ENCODE results near the gene CRYAB.

CRYAB gene, protein sequence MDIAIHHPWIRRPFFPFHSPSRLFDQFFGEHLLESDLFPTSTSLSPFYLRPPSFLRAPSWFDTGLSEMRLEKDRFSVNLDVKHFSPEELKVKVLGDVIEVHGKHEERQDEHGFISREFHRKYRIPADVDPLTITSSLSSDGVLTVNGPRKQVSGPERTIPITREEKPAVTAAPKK

DNA sequence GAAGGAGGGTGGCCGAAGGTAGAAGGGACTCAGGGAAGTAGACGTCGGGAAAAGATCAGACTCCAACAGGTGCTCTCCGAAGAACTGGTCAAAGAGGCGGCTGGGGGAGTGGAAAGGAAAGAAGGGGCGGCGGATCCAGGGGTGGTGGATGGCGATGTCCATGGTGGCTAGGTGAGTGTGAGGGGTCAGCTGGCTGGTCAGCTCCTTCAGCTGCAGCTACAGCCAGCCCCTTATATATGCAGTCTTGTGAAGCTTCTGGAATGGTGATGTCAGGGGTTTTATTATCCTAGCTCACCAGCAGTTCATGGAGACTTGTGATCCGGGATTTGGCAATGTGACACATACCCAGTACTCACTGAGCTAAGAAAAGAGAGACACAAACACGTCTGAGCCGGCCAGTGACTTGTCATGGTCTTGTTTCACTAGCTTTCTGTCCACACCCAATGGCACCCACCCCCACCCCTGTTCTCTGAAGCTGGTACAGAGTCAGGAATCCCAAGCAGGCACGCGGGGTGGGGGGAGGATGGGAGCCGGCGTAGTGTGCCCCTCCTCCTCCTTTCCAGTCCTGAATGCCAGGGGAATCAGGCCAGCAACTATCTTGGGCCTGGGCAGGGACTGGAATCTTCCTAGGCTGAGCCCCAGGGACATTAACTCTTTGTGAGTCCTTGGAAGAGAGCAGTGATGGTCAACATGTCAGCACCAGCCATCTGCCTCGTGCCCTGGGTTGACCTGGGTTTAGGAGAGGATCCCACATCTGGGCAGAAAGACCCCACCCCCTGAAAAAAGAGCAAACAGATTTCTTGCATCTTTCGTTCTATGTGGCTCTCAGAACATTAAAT lies at the start of gene CRYAB:
TSS of gene CRYAB (minus strand) at position 208 of the 839 bp plus-strand sequence. CDS start at position 162, 46 bp downstream.
- DNase-seq = no peak

DNA sequence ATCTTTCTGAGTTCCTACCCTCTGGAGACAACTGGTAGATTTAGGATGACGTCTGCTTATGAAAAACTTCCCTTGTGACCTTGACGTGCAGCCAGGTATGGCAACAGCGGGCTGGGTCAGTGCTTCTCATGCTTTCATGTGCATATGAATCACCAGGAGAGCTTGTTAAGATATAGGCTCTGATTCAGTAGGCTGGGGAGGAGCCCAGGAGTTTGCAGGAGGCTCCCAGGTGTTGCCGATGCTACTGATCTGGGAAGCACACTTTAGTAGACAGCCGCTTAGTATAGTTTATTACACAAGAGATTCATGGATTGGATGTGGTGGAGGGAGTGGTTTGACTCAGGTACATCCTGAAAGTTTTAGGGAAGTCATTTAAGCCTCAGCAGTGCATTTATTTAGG lies 49.3 kb upstream of the CRYAB start:
- no peak for DNase-seq

DNA sequence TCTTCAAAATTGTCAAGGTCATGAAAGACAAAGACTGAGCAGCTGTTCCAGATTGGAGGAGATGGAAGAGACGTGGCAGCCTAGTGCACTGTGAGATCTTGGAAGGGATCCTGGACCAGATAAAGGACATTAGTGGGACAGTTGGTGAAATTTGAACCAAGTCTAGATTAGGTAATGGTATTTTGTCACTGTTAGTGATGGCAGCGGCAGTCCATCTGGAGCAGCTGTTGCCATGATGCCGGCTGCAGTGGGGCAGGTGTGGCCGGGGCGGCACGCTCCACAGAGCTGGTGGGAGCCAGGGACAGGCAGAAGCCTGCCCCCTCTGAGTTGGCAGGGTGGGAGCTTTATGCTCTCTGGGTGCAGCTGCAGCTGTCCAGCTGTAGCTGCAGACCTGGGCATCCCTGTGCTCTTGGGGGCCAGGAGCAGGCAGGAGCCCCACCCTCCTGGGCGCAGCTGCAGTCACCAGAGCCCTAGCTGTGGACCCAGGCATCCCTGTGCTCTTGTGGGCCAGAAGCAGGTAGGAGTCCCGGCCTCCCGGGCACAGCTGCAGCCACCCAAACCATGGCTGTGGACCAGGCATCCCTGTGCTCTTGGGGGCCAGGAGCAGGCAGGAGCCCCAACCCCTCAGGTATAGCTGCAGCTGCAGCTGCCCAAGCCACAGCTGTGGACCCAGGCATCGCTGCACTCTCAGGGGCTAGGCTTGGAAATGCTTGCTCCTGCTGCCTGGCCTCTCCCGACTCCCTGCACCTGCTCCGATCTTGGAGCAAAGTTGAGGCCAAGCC lies 46.3 kb upstream of the CRYAB start:
- no peak for DNase-seq

DNA sequence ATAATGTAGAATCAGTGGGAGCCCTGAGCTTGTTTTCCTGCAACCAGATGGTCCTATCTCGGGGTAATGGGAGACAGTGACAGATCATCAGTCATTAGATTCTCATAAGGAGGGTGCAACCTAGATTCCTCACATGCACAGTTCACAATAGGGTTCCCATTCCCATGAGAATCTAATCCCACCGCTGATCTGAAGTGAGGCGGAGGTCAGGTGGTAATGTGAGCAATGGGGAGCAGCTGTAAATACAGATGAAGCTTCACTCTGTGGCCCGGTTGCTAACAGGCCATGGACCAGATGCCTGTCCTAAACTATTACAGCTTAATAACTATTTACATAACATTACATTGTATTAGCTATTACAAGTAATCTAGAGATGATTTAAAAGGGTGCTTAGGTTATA lies 42.6 kb upstream of the CRYAB start:
- no peak for DNase-seq

- no peak for DNase-seq
These were observed 40.0 kb upstream of the CRYAB start for GRCh38 chr11:111951565-111951964.

GRCh38 chr11:111949519-111950426 lies 38.2 kb upstream of the CRYAB start:
- no peak for DNase-seq

- DNase-seq = no peak
These were observed 35.6 kb upstream of the CRYAB start for GRCh38 chr11:111947143-111947542.

DNA sequence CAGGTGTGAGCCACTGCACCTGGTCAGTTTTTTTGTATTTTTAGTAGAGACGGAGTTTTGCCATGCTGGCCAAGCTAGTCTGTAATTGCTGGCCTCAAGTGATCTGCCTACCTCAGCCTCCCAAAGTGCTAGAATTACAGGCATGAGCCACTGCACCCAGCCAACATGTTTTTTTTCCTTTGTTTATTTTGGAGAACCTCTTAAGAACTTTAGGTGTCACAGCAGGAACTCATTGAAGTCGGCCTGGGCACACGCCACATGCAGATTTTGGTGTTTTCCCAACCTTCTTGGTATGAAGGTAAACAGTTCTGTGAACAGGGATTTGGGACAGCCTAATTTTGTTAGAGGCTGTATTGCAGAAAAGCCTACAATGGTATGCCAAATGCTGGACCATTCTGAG lies 34.9 kb upstream of the CRYAB start:
- no peak for DNase-seq

GRCh38 chr11:111945198-111945597 lies 33.6 kb upstream of the CRYAB start:
- no peak for DNase-seq

DNA sequence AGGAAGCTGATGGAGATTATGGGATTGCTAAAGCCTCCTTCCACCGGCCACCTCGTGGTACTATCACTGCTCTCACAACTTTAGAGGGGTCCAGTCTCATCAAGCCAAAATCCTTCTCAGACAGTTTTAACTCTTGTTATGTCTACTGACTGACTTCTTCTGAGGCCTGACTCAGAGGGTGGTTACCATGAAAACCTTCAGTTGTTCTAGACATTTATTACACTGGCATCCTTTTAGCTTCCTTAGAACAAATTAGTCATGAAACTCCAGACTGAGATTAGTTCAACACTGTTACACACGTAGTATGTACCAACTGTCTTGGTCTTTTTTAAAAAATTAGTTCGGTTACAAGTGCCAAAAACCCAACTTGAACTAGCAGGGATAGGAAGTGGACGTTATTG lies 33.1 kb upstream of the CRYAB start:
- DNase-seq = no peak

- DNase-seq = peak in 1 of 2 donors; percentile 26
These were observed 32.6 kb upstream of the CRYAB start for GRCh38 chr11:111944139-111944538.

GRCh38 chr11:111942829-111943228 lies 31.3 kb upstream of the CRYAB start:
- DNase-seq = no peak

DNA sequence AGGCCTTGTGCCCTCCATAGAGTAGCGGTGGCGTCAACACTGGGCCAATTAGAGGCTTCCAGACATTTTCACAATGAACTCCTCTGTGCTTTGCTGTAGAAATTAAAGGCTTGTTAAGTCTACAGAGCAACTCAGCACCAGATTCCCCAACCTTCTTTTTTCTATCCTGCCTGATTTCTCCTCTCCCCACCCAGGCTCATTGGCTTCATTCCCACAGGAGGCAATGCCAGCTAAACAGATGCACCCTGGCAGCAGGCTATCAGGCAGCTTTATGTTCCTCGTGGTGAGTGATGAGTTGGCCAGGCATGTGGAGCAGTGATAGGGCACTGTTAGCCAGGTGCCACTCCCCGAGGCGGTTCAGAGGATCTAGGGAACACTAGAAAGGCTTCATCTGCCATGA lies 30.4 kb upstream of the CRYAB start:
- DNase-seq = no peak

GRCh38 chr11:111939836-111940604 lies 28.4 kb upstream of the CRYAB start:
- DNase-seq = no peak

DNA sequence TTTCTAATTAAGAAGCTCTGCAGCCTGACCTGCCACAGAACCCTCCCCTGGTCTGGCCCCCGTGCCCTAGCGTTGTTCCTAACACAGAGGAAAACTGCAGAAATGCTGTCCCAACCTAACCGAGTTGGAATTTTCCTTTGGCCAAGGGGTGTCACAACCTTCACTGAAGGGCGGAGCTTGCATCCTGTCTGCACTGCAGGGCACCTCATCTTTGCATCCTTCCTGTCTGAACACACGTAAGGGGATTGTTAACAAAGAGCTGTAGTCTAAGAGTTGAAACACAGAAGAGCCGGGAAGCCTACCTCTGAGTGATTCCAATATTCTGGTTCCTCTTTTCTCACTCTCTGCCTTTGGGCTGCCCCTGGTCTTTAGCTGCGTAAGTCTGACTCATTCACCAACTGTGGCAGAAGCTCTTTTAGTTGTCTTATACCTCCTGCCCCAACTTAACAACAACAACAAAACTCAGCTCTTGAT lies 27.2 kb upstream of the CRYAB start:
- DNase-seq = peak; percentile 36 to 41

- no peak for DNase-seq
These were observed 26.3 kb upstream of the CRYAB start for GRCh38 chr11:111937844-111938243.

- DNase-seq = no peak
These were observed 25.8 kb upstream of the CRYAB start for GRCh38 chr11:111937461-111937769.

GRCh38 chr11:111936040-111936540 lies 24.5 kb upstream of the CRYAB start:
- DNase-seq = no peak

- no peak for DNase-seq
These were observed 23.9 kb upstream of the CRYAB start for GRCh38 chr11:111935317-111936039.

- no peak for DNase-seq
These were observed 22.7 kb upstream of the CRYAB start for GRCh38 chr11:111934306-111934705.

- DNase-seq = no peak
These were observed 22.3 kb upstream of the CRYAB start for GRCh38 chr11:111933872-111934271.
